Spleen (tissue), 11 donors: ENCODE measurements around the gene MPST. TPM values are rescaled to one million over a fixed set of nuclear protein-coding genes. Genes with fewer than 3 reads are reported as not detected.

ENCODE experiments used
- DNase-seq: peaks from one replicate; pipeline ENCODE4 v3.0.0-alpha.2; 2020
- H3K27ac ChIP-seq, 8 donors: fragments of 200-600 bp; sonication (generic) in 7 of 8; 1 replicate in 4 of 8; 2 replicates in 4 of 8; pipeline versions ENCODE4 v1.5.0 to v1.8.0; 2016 to 2021; ENCODE audit warnings: inconsistent platforms in 4 of 8, mild to moderate bottlenecking in 4 of 8, moderate library complexity in 1 of 8
- H3K27me3 ChIP-seq, 7 donors: fragments of 200-600 bp; sonication (generic) in 6 of 7; replicated peaks in 1 of 7; 1 replicate in 4 of 7; 2 replicates in 3 of 7; pipeline versions ENCODE4 v1.5.0 to v1.8.0; 2016 to 2021; ENCODE audit warnings: inconsistent platforms in 3 of 7, mild to moderate bottlenecking in 1 of 7
- H3K36me3 ChIP-seq, 6 donors: fragments of 200-600 bp; sonication (generic) in 5 of 6; 1 replicate in 4 of 6; 2 replicates in 2 of 6; pipeline versions ENCODE4 v1.5.0 to v1.8.0; 2016 to 2021; ENCODE audit warnings: inconsistent platforms in 2 of 6
- H3K4me1 ChIP-seq, 6 donors: fragments of 200-600 bp; sonication (generic) in 5 of 6; 1 replicate in 3 of 6; 2 replicates in 3 of 6; pipeline versions ENCODE4 v1.5.0 to v1.8.0; 2016 to 2021; ENCODE audit warnings: inconsistent platforms in 3 of 6
- H3K4me3 ChIP-seq, 8 donors: fragments of 200-600 bp; sonication (generic) in 7 of 8; 1 replicate in 4 of 8; 2 replicates in 4 of 8; pipeline versions ENCODE4 v1.5.0 to v1.8.0; 2016 to 2021; ENCODE audit warnings: inconsistent platforms in 4 of 8, mild to moderate bottlenecking in 4 of 8, moderate library complexity in 2 of 8
- H3K9me3 ChIP-seq, 8 donors: fragments of 200-600 bp; sonication (generic) in 7 of 8; 1 replicate in 4 of 8; 2 replicates in 4 of 8; pipeline versions ENCODE4 v1.5.0 to v1.8.0; 2016 to 2021; ENCODE audit warnings: inconsistent platforms in 4 of 8
- CTCF ChIP-seq, 11 experiments: fragments of 200-600 bp in 7 of 11; fragments of 450-650 bp in 4 of 11; sonication (generic) in 4 of 11; IDR thresholded peaks in 8 of 11; conservative IDR thresholded peaks in 3 of 11; 1 replicate in 7 of 11; 2 replicates in 4 of 11; pipeline versions ENCODE4 v1.4.0 to v1.8.0; 2016 to 2021; ENCODE audit warnings: antibody characterized with exemption in 11 of 11, inconsistent platforms in 4 of 11, mild to moderate bottlenecking in 1 of 11
- POLR2A ChIP-seq, 3 donors: fragments of 450-650 bp; IDR thresholded peaks; one replicate each; pipeline ENCODE4 v1.5.1; 2017; ENCODE audit warnings: antibody characterized with exemption in 3 of 3, mild to moderate bottlenecking in 1 of 3
- POLR2AphosphoS5 ChIP-seq, 3 donors: sonication (generic); formaldehyde crosslinking; IDR thresholded peaks; one replicate each; pipeline ENCODE4 v1.5.1; 2017; ENCODE audit warnings: antibody characterized with exemption in 3 of 3
- WGBS, 5 donors: extraction: QIAGEN DNeasy Blood & Tissue Kit in 3 of 5; methylation state at CpG; one replicate each; pipeline versions ENCODE4 v1.1.5 to v1.1.7; 2013 to 2018; 5-methylcytosine and 5-hydroxymethylcytosine counted together
- intact Hi-C: fragments of 100-400 bp; cut with DNase I; formaldehyde crosslinking; loops from one replicate; pipeline ENCODE4 v1.15.0; 2023; ENCODE audit warnings: low total_unique reads
- polyA plus RNA-seq, 3 donors: library from polyadenylated mRNA; stranded (reverse); fragments of 200-250 nt; gene quantifications; one replicate each; pipeline ENCODE4 v1.2.1, GENCODE V29; 2013
- total RNA-seq, 7 donors: library from RNA; depleted of rRNA in 3 of 7; stranded (reverse); fragments of >200 nt in 3 of 7; fragmentation: NEBNext Ultra II Directional in 4 of 7; extraction: Animal tissue kit (Norgen Biotek cat#: 25700) in 4 of 7; gene quantifications; one replicate each; pipeline versions ENCODE4 v1.1.0 to v1.2.1, GENCODE V29; 2016 to 2021
- donor health status: healthy with polysubstance abuse.
- donor health status: DM: no; HTN: no; CAD: no; lungs with moderate emphysema.
- donor health status: DM: no; HTN: no; CAD: no.
- donor health status: Bipolar disorder and iron deficiency.
- donor health status: healthy.
- donor health status: DM: no; HTN: no; CAD: no.
- donor health status: DM: yes; HTN: yes; CAD: no.

MPST gene
- total and polyA plus RNA-seq, 10 donors = 13.9 to 44.8 (median 29.9) TPM

- WGBS, 5 donors = 84 to 93% (median 88%) methylated on average over 13 to 16 of the region's 16 CpGs
- H3K27me3 ChIP-seq = peaks cover 0 to 6% (median 0%) of the 10 kb centered on the region in 7 donors
- TF ChIP-seq CTCF (IDR thresholded peaks at IDR 0.05 in 8 of 11, conservative IDR thresholded peaks at IDR 0.05 in 3 of 11) = no peak
- TF ChIP-seq POLR2AphosphoS5 (IDR thresholded peaks at IDR 0.05) = no peak
- no peak for TF ChIP-seq POLR2A (IDR thresholded peaks at IDR 0.05)
- peaks cover 5 to 56% (median 39%) of the 10 kb centered on the region in 6 donors for H3K4me1 ChIP-seq
- peaks cover 0 to 40% (median 8%) of the 10 kb centered on the region in 6 donors for H3K36me3 ChIP-seq
- intact Hi-C loops = no loop called here
- no peak overlapping the region for H3K4me3 ChIP-seq
- no peaks in the 10 kb centered on the region for H3K9me3 ChIP-seq
- DNase-seq = no peak
- no peak overlapping the region for H3K27ac ChIP-seq
These were observed 3.2 kb downstream of the MPST start for GRCh38 chr22:37022483-37023337.

GRCh38 chr22:37023743-37024338, 4.3 kb downstream of the MPST start:
- Histone ChIP-seq H3K27ac (no peak overlapping the region), H3K27me3 (peaks cover 0 to 3% (median 0%) of the 10 kb centered on the region in 7 donors), H3K4me1 (peaks cover 5 to 44% (median 29%) of the 10 kb centered on the region in 6 donors), H3K9me3 (no peaks in the 10 kb centered on the region), H3K36me3 (peaks cover 0 to 49% (median 9%) of the 10 kb centered on the region in 6 donors), H3K4me3 (no peak overlapping the region)
- DNase-seq = no peak
- 95 to 98% (median 95%) methylated on average over 29 to 34 of the region's 34 CpGs for WGBS, 5 donors
- intact Hi-C loops = no loop called here
- no peak for TF ChIP-seq POLR2AphosphoS5 (IDR thresholded peaks at IDR 0.05)
- TF ChIP-seq CTCF (IDR thresholded peaks at IDR 0.05 in 8 of 11, conservative IDR thresholded peaks at IDR 0.05 in 3 of 11) = no peak
- no peak for TF ChIP-seq POLR2A (IDR thresholded peaks at IDR 0.05)

- 95 to 96% (median 96%) methylated on average over 65 to 71 of the region's 71 CpGs for WGBS, 5 donors
- TF ChIP-seq POLR2AphosphoS5 (IDR thresholded peaks at IDR 0.05) = no peak
- TF ChIP-seq POLR2A (IDR thresholded peaks at IDR 0.05) = no peak
- TF ChIP-seq CTCF (IDR thresholded peaks at IDR 0.05 in 8 of 11, conservative IDR thresholded peaks at IDR 0.05 in 3 of 11) = no peak
- Histone ChIP-seq H3K4me1 (peaks cover 5 to 41% (median 27%) of the 10 kb centered on the region in 6 donors), H3K36me3 (peaks cover 0 to 57% (median 13%) of the 10 kb centered on the region in 6 donors), H3K27me3 (no peaks in the 10 kb centered on the region), H3K27ac (no peak overlapping the region), H3K4me3 (no peak overlapping the region), H3K9me3 (no peaks in the 10 kb centered on the region)
- no peak for DNase-seq
- intact Hi-C loops = no loop called here
These were observed 5.0 kb downstream of the MPST start for GRCh38 chr22:37024339-37025157.
